Suppressor macrophage (primary cell): ENCODE results near the gene CR1L.
"Not testable (repeated sequence)": the region's sequence is repeated elsewhere in the genome, so short reads cannot be mapped to it uniquely, and the experiment has no call there.

Experiments
- DNase-seq, 4 experiments: peaks; one replicate each; pipeline ENCODE4 v3.0.0-alpha.2; 2020 to 2022

Gene CR1L

GRCh38 chr1:207747627-207748492 is 102.9 kb downstream of the CR1L start:
- DNase-seq: no peak

- DNase-seq: no peak
These were observed 104.0 kb downstream of the CR1L start for GRCh38 chr1:207748737-207749528.

- DNase-seq: no peak
These were observed 105.8 kb downstream of the CR1L start for GRCh38 chr1:207750631-207751305.

- peak in 1 of 4 experiments; percentile 10 for DNase-seq
These were observed 106.5 kb downstream of the CR1L start for GRCh38 chr1:207751463-207751789.

- DNase-seq: peak; percentile 99
These were observed 107.0 kb downstream of the CR1L start, which contains the start of gene CD46 for GRCh38 chr1:207751790-207752455. Gene CD46, plus strand, starts transcription at chr1:207752054. Its CDS starts 159 bp downstream, at chr1:207752213.

- peak; percentile 20 to 65 (median 50) for DNase-seq
These were observed 107.6 kb downstream of the CR1L start for GRCh38 chr1:207752456-207752998.

- DNase-seq: no peak
These were observed 108.7 kb downstream of the CR1L start for GRCh38 chr1:207753611-207754010.

GRCh38 chr1:207754011-207754410 is 109.1 kb downstream of the CR1L start:
- no peak for DNase-seq

- peak in 3 of 4 experiments; percentile 15 to 51 (median 40) for DNase-seq
These were observed 110.2 kb downstream of the CR1L start for GRCh38 chr1:207754974-207755700.

- no peak for DNase-seq
These were observed 111.1 kb downstream of the CR1L start for GRCh38 chr1:207755846-207756693.

GRCh38 chr1:207762622-207763021 is 117.7 kb downstream of the CR1L start:
- DNase-seq: no peak

- no peak for DNase-seq
These were observed 118.2 kb downstream of the CR1L start for GRCh38 chr1:207763091-207763490.

- DNase-seq: no peak
These were observed 119.0 kb downstream of the CR1L start for GRCh38 chr1:207763972-207764371.

GRCh38 chr1:207766569-207766968 is 121.6 kb downstream of the CR1L start:
- DNase-seq: no peak

GRCh38 chr1:207770514-207770913 is 125.6 kb downstream of the CR1L start:
- not testable (repeated sequence) for DNase-seq
